H9 (cell line): ENCODE results near the gene LRIG1. TPM values are rescaled to one million over a fixed set of nuclear protein-coding genes. Genes with fewer than 3 reads are reported as not detected.

ENCODE experiments used
- DNase-seq: peaks from one replicate; pipeline ENCODE4 v3.0.0-alpha.2; 2017
- H2AFZ ChIP-seq: one replicate; pipeline ENCODE4 v1.6.1; 2013; ENCODE audit warnings: mild to moderate bottlenecking, low read length, control low read depth, moderate library complexity
- H2AK5ac ChIP-seq: 2 replicates; pipeline ENCODE4 v1.6.1; 2013; ENCODE audit warnings: low read length, control low read depth, mixed read lengths; ENCODE audit not compliant: insufficient read length
- H2BK120ac ChIP-seq: one replicate; pipeline ENCODE4 v1.6.1; 2013; ENCODE audit warnings: low read depth, mild to moderate bottlenecking, low read length, control low read depth, inconsistent platforms; ENCODE audit not compliant: poor library complexity, severe bottlenecking
- H2BK12ac ChIP-seq: 2 replicates; pipeline ENCODE4 v1.6.1; 2013; ENCODE audit warnings: low read length, control low read depth, mixed read lengths, low read depth; ENCODE audit not compliant: insufficient read length
- H2BK15ac ChIP-seq: 2 replicates; pipeline ENCODE4 v1.6.1; 2013; ENCODE audit warnings: low read depth, low read length, control low read depth
- H2BK20ac ChIP-seq: one replicate; pipeline ENCODE4 v1.6.1; 2013; ENCODE audit warnings: low read depth, mild to moderate bottlenecking, low read length, control low read depth, inconsistent platforms; ENCODE audit not compliant: poor library complexity, severe bottlenecking
- H2BK5ac ChIP-seq: 2 replicates; pipeline ENCODE4 v1.6.1; 2013; ENCODE audit warnings: low read length, control low read depth, mixed read lengths; ENCODE audit not compliant: insufficient read length
- H3K14ac ChIP-seq: 2 replicates; pipeline ENCODE4 v1.6.1; 2013; ENCODE audit warnings: low read length, control low read depth; ENCODE audit not compliant: insufficient read depth
- H3K18ac ChIP-seq: 2 replicates; pipeline ENCODE4 v1.6.1; 2013; ENCODE audit warnings: low read depth, mild to moderate bottlenecking, mixed read lengths, low read length, control low read depth; ENCODE audit not compliant: insufficient read length
- H3K23ac ChIP-seq: 2 replicates; pipeline ENCODE4 v1.6.1; 2013; ENCODE audit warnings: low read length, control low read depth, mixed read lengths, low read depth; ENCODE audit not compliant: insufficient read length
- H3K23me2 ChIP-seq: 2 replicates; pipeline ENCODE4 v1.6.1; 2013; ENCODE audit warnings: low read depth, mild to moderate bottlenecking, mixed read lengths, low read length, control low read depth; ENCODE audit not compliant: insufficient read length, poor library complexity, severe bottlenecking
- H3K27ac ChIP-seq: 2 replicates; pipeline ENCODE4 v1.5.1; 2013; ENCODE audit warnings: low read length, control low read depth, mixed read lengths, low read depth; ENCODE audit not compliant: insufficient read length
- H3K27me3 ChIP-seq: 2 replicates; pipeline ENCODE4 v1.6.1; 2013; ENCODE audit warnings: low read length, control low read depth, inconsistent platforms; ENCODE audit not compliant: insufficient read depth
- H3K4ac ChIP-seq: 2 replicates; pipeline ENCODE4 v1.6.1; 2013; ENCODE audit warnings: low read depth, mild to moderate bottlenecking, control low read depth, inconsistent platforms, low read length, moderate library complexity
- H3K4me1 ChIP-seq: 2 replicates; pipeline ENCODE4 v1.6.1; 2013; ENCODE audit warnings: low read length, control low read depth, inconsistent platforms; ENCODE audit not compliant: insufficient read depth
- H3K4me2 ChIP-seq: 2 replicates; pipeline ENCODE4 v1.6.1; 2013; ENCODE audit warnings: low read length, control low read depth, mixed read lengths; ENCODE audit not compliant: insufficient read length, insufficient read depth
- H3K56ac ChIP-seq: 2 replicates; pipeline ENCODE4 v1.6.1; 2013; ENCODE audit warnings: low read depth, mild to moderate bottlenecking, mixed read lengths, low read length, control low read depth; ENCODE audit not compliant: insufficient read length
- H3K79me1 ChIP-seq: 2 replicates; pipeline ENCODE4 v1.6.1; 2013; ENCODE audit warnings: low read depth, mild to moderate bottlenecking, moderate library complexity, low read length, control low read depth, inconsistent platforms; ENCODE audit not compliant: insufficient read depth, poor library complexity, severe bottlenecking
- H3K79me2 ChIP-seq: 2 replicates; pipeline ENCODE4 v1.6.1; 2013; ENCODE audit warnings: low read length, control low read depth, inconsistent platforms; ENCODE audit not compliant: insufficient read depth
- H3K9ac ChIP-seq: 2 replicates; pipeline ENCODE4 v1.6.1; 2013; ENCODE audit warnings: low read length, control low read depth, mixed read lengths; ENCODE audit not compliant: insufficient read length; ENCODE audit errors: extremely low read depth
- H3K9me3 ChIP-seq: one replicate; pipeline ENCODE4 v1.6.1; 2013; ENCODE audit warnings: low read depth, low read length, inconsistent platforms; ENCODE audit not compliant: control insufficient read depth
- H3T11ph ChIP-seq: one replicate; pipeline ENCODE4 v1.6.1; 2013; ENCODE audit warnings: mild to moderate bottlenecking, low read length, control low read depth, inconsistent platforms
- H4K20me1 ChIP-seq: one replicate; pipeline ENCODE4 v1.6.1; 2013; ENCODE audit not compliant: control insufficient read depth, insufficient read length, insufficient read depth
- H4K5ac ChIP-seq: 2 replicates; pipeline ENCODE4 v1.6.1; 2013; ENCODE audit warnings: low read depth, mild to moderate bottlenecking, mixed read lengths, low read length, control low read depth; ENCODE audit not compliant: insufficient read length
- H4K8ac ChIP-seq: replicated peaks from 2 replicates; pipeline ENCODE4 v1.6.1; 2013; ENCODE audit warnings: low read length, control low read depth, mixed read lengths, low read depth; ENCODE audit not compliant: insufficient read length
- H4K91ac ChIP-seq: 2 replicates; pipeline ENCODE4 v1.6.1; 2013; ENCODE audit warnings: low read depth, mild to moderate bottlenecking, moderate library complexity, mixed read lengths, low read length, control low read depth; ENCODE audit not compliant: insufficient read length
- H3K27ac Mint-ChIP-seq, 3 experiments: 2 replicates in 2 of 3; 3 replicates in 1 of 3; pipeline ENCODE4 v1.8.0; 2020 to 2021; ENCODE audit warnings: mixed read lengths in 3 of 3, mild to moderate bottlenecking in 1 of 3, moderate library complexity in 1 of 3
- H3K27me3 Mint-ChIP-seq: 2 replicates; pipeline ENCODE4 v1.8.0; 2021; ENCODE audit warnings: low read depth, mild to moderate bottlenecking, moderate library complexity, mixed read lengths
- H3K36me3 Mint-ChIP-seq, 3 experiments: 2 replicates in 2 of 3; 3 replicates in 1 of 3; pipeline ENCODE4 v1.8.0; 2020 to 2021; ENCODE audit warnings: low read depth in 3 of 3, mixed read lengths in 3 of 3; ENCODE audit not compliant: insufficient read depth in 1 of 3
- H3K4me1 Mint-ChIP-seq, 2 experiments: 2 replicates each; pipeline ENCODE4 v1.8.0; 2020; ENCODE audit warnings: mixed read lengths in 2 of 2
- H3K4me3 Mint-ChIP-seq, 2 experiments: 2 replicates in 1 of 2; 3 replicates in 1 of 2; pipeline ENCODE4 v1.8.0; 2020 to 2021; ENCODE audit warnings: mild to moderate bottlenecking in 2 of 2, mixed read lengths in 2 of 2, moderate library complexity in 1 of 2
- H3K9me3 Mint-ChIP-seq, 2 experiments: 2 replicates in 1 of 2; 3 replicates in 1 of 2; pipeline ENCODE4 v1.8.0; 2020; ENCODE audit warnings: mild to moderate bottlenecking in 2 of 2, mixed read lengths in 2 of 2, moderate library complexity in 1 of 2
- WGBS: extraction: QIAGEN DNeasy Blood & Tissue Kit; methylation state at CpG from one replicate; pipeline ENCODE4 v1.1.7; 2013; ENCODE audit warnings: missing lambda C conversion rate, low lambda C conversion rate, mixed read lengths; ENCODE audit not compliant: insufficient read length; ENCODE audit errors: extremely low coverage; 5-methylcytosine and 5-hydroxymethylcytosine counted together
- total RNA-seq: library from RNA; stranded (reverse); gene quantifications from 2 replicates; pipeline ENCODE4 v1.2.1, GENCODE V29; 2021
- TF ChIP-seq, protein P1 (sequence below): fragments of 200-600 bp; sonication (generic); conservative IDR thresholded peaks from 3 replicates; pipeline ENCODE4 v1.8.0; 2021; ENCODE audit warnings: antibody characterized with exemption, mild to moderate bottlenecking

The LRIG1 gene
- total RNA-seq, 1 experiment from 2014 or later: 70.3 TPM

GRCh38 chr3:66490984-66491383 is 9.8 kb downstream of the LRIG1 start:
- no peak overlapping the region for H3K9ac ChIP-seq
- no peak overlapping the region for H3K4me2 ChIP-seq
- no peak overlapping the region for H4K5ac ChIP-seq
- no peaks in the 10 kb centered on the region for H4K20me1 ChIP-seq
- Mint-ChIP-seq H3K4me1 (peaks cover 90 to 94% of the 10 kb centered on the region in 2 experiments), H3K27me3 (no peaks in the 10 kb centered on the region), H3K4me3 (peak overlapping the region in 1 of 2 experiments; percentile 66; a peak in 4 of 5 replicates), H3K36me3 (peaks cover 2 to 19% (median 7%) of the 10 kb centered on the region in 3 experiments; a peak in 4 of 7 replicates), H3K27ac (peak overlapping the region in 2 of 3 experiments; percentile 88 to 93; a peak in 4 of 7 replicates), H3K9me3 (no peaks in the 10 kb centered on the region; a peak in 1 of 5 replicates)
- TF ChIP-seq, protein P1, sequence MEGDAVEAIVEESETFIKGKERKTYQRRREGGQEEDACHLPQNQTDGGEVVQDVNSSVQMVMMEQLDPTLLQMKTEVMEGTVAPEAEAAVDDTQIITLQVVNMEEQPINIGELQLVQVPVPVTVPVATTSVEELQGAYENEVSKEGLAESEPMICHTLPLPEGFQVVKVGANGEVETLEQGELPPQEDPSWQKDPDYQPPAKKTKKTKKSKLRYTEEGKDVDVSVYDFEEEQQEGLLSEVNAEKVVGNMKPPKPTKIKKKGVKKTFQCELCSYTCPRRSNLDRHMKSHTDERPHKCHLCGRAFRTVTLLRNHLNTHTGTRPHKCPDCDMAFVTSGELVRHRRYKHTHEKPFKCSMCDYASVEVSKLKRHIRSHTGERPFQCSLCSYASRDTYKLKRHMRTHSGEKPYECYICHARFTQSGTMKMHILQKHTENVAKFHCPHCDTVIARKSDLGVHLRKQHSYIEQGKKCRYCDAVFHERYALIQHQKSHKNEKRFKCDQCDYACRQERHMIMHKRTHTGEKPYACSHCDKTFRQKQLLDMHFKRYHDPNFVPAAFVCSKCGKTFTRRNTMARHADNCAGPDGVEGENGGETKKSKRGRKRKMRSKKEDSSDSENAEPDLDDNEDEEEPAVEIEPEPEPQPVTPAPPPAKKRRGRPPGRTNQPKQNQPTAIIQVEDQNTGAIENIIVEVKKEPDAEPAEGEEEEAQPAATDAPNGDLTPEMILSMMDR: no peak
- H3T11ph ChIP-seq: no peak overlapping the region
- no peaks in the 10 kb centered on the region for H3K23me2 ChIP-seq
- no CpG with 5 or more reads among the region's 1 CpG for WGBS
- no peak overlapping the region for H3K23ac ChIP-seq
- no peak overlapping the region for H3K4ac ChIP-seq
- H3K56ac ChIP-seq: no peak overlapping the region
- no peaks in the 10 kb centered on the region for H3K9me3 ChIP-seq
- no peak overlapping the region for H2BK5ac ChIP-seq
- no peak overlapping the region for H2BK20ac ChIP-seq
- no peaks in the 10 kb centered on the region for H3K27me3 ChIP-seq
- no peak overlapping the region for H3K18ac ChIP-seq
- peaks cover 65% of the 10 kb centered on the region for H3K79me2 ChIP-seq
- H3K79me1 ChIP-seq: peaks cover 8% of the 10 kb centered on the region
- no peak overlapping the region for H2BK15ac ChIP-seq
- no peak for DNase-seq
- H3K27ac ChIP-seq: no peak overlapping the region
- no peak overlapping the region for H4K8ac ChIP-seq
- H2BK120ac ChIP-seq: no peak overlapping the region
- peaks cover 36% of the 10 kb centered on the region for H3K4me1 ChIP-seq
- no peak overlapping the region for H2AFZ ChIP-seq
- no peak overlapping the region for H3K14ac ChIP-seq
- no peak overlapping the region for H2AK5ac ChIP-seq
- H2BK12ac ChIP-seq: no peak overlapping the region
- H4K91ac ChIP-seq: no peak overlapping the region
